HepG2 (cell line): ENCODE data around the gene HSD17B2. TPM values are rescaled to one million over a fixed set of nuclear protein-coding genes. Genes with fewer than 3 reads are reported as not detected.

Experiments
- CTCF ChIP-seq: sonication (generic); formaldehyde crosslinking; IDR thresholded peaks from 2 replicates; pipeline ENCODE4 v1.5.0; 2020; ENCODE audit warnings: mild to moderate bottlenecking, missing genetic modification reagents, moderate library complexity
- DPF2 ChIP-seq: sonication (generic); formaldehyde crosslinking; IDR thresholded peaks from 2 replicates; pipeline ENCODE4 v1.4.0; 2020; ENCODE audit warnings: mild to moderate bottlenecking, low read depth, missing genetic modification reagents, borderline replicate concordance
- ELF4 ChIP-seq: sonication (generic); formaldehyde crosslinking; IDR thresholded peaks from 2 replicates; pipeline ENCODE4 v1.5.0; 2020; ENCODE audit warnings: missing genetic modification reagents, mild to moderate bottlenecking, moderate library complexity, borderline replicate concordance
- FOXA3 ChIP-seq: IDR thresholded peaks from 2 replicates; pipeline ENCODE4 v1.6.1; 2016; ENCODE audit warnings: missing genetic modification reagents, missing compliant biosample characterization
- GATA4 ChIP-seq: sonication (generic); IDR thresholded peaks from 2 replicates; pipeline ENCODE4 v1.6.1; 2016; ENCODE audit warnings: antibody characterized with exemption, low read depth, borderline replicate concordance
- GATAD1 ChIP-seq: IDR thresholded peaks from 2 replicates; pipeline ENCODE4 v1.6.1; 2016; ENCODE audit warnings: missing genetic modification reagents, missing compliant biosample characterization
- HNRNPK ChIP-seq: fragments of 200-400 bp; formaldehyde crosslinking; IDR thresholded peaks from 2 replicates; pipeline ENCODE4 v1.6.1; 2018; ENCODE audit warnings: low read length, low read depth, moderate library complexity, mild to moderate bottlenecking; ENCODE audit not compliant: poor library complexity, severe bottlenecking
- MAFF ChIP-seq: IDR thresholded peaks from 2 replicates; pipeline ENCODE4 v1.6.1; 2011; ENCODE audit warnings: low read depth, low read length, improper control_type of control experiment
- MEF2D ChIP-seq: sonication (generic); formaldehyde crosslinking; IDR thresholded peaks from 2 replicates; pipeline ENCODE4 v1.5.1; 2020; ENCODE audit warnings: mild to moderate bottlenecking, missing genetic modification reagents
- PPARG ChIP-seq: conservative IDR thresholded peaks from 2 replicates; pipeline ENCODE4 v1.6.1; 2016; ENCODE audit warnings: missing biosample characterization, missing genetic modification reagents
- RBFOX2 ChIP-seq: fragments of 200-400 bp; formaldehyde crosslinking; IDR thresholded peaks from 2 replicates; pipeline ENCODE4 v1.6.1; 2017; ENCODE audit warnings: low read depth, mild to moderate bottlenecking, low read length
- SALL2 ChIP-seq: sonication (generic); formaldehyde crosslinking; IDR thresholded peaks from 2 replicates; pipeline ENCODE4 v1.8.1; 2023; ENCODE audit warnings: mild to moderate bottlenecking, missing genetic modification reagents, inconsistent platforms
- THAP7 ChIP-seq: sonication (generic); formaldehyde crosslinking; IDR thresholded peaks from 2 replicates; pipeline ENCODE4 v1.8.1; 2023; ENCODE audit warnings: mild to moderate bottlenecking, missing genetic modification reagents
- ZNF225 ChIP-seq: sonication (generic); formaldehyde crosslinking; IDR thresholded peaks from 2 replicates; pipeline ENCODE4 v1.4.0; 2020; ENCODE audit warnings: mild to moderate bottlenecking, missing genetic modification reagents
- ZNF260 ChIP-seq: sonication (generic); formaldehyde crosslinking; IDR thresholded peaks from 2 replicates; pipeline ENCODE4 v1.4.0; 2020; ENCODE audit warnings: missing genetic modification reagents, low read depth, mild to moderate bottlenecking, borderline replicate concordance
- ZNF318 ChIP-seq: sonication (generic); formaldehyde crosslinking; IDR thresholded peaks from 2 replicates; pipeline ENCODE4 v1.4.0; 2020; ENCODE audit warnings: mild to moderate bottlenecking, missing genetic modification reagents
- ZNF335 ChIP-seq: sonication (generic); formaldehyde crosslinking; IDR thresholded peaks from 2 replicates; pipeline ENCODE4 v1.4.0; 2020; ENCODE audit warnings: missing genetic modification reagents
- ZNF577 ChIP-seq: sonication (generic); formaldehyde crosslinking; IDR thresholded peaks from 2 replicates; pipeline ENCODE4 v1.4.0; 2020; ENCODE audit warnings: mild to moderate bottlenecking, low read depth, missing genetic modification reagents, borderline replicate concordance
- ZNF713 ChIP-seq: sonication (generic); formaldehyde crosslinking; IDR thresholded peaks from 2 replicates; pipeline ENCODE4 v1.4.0; 2020; ENCODE audit warnings: mild to moderate bottlenecking, missing genetic modification reagents
- polyA plus RNA-seq, 8 experiments: library from polyadenylated mRNA; depleted of rRNA in 3 of 8; stranded (reverse) in 7 of 8; unstranded in 1 of 8; fragments of >200 nt; fragmentation: Illumina TruSeq in 4 of 8; extraction: Trizol in 4 of 8; gene quantifications; 2 replicates each; pipeline versions ENCODE4 v1.2.1 to v1.2.3, GENCODE V29; 2011 to 2016; ENCODE audit warnings: low read depth in 4 of 8, missing spikeins in 1 of 8, mixed read lengths in 1 of 8; ENCODE audit not compliant: insufficient read depth in 1 of 8
- total RNA-seq, 5 experiments: library from RNA; depleted of rRNA; stranded (reverse); fragments of >200 nt; fragmentation: Illumina TruSeq; extraction: Trizol; gene quantifications; 2 replicates each; pipeline ENCODE4 v1.2.3, GENCODE V29; 2016; ENCODE audit warnings: low read depth in 1 of 5

Gene HSD17B2
- total and polyA plus RNA-seq, 2 of the 13 experiments (the other 11 are each of a cell fraction or from before 2014, with no cell fraction given), result 26.3 to 69.3 TPM

- TF ChIP-seq RBFOX2, result no peak
- TF ChIP-seq PPARG (CRISPR knock-in tag), result peak; percentile 88
- TF ChIP-seq ELF4 (CRISPR knock-in tag), result no peak
- no peak for TF ChIP-seq ZNF318 (CRISPR knock-in tag)
- TF ChIP-seq ZNF577 (CRISPR knock-in tag), result no peak
- TF ChIP-seq CTCF, result no peak
- TF ChIP-seq FOXA3 (CRISPR knock-in tag), result peak; percentile 93
- no peak for TF ChIP-seq ZNF713
- TF ChIP-seq MEF2D, result 0 out of 2 replicates have a peak, but pooled peaks have one; percentile 21
- TF ChIP-seq ZNF335 (CRISPR knock-in tag), result no peak
- TF ChIP-seq MAFF, result no peak
- TF ChIP-seq ZNF225, result no peak
- TF ChIP-seq ZNF260 (CRISPR knock-in tag), result no peak
- TF ChIP-seq DPF2, result peak; percentile 79
- no peak for TF ChIP-seq HNRNPK
- TF ChIP-seq GATA4, result peak; percentile 98
- no peak for TF ChIP-seq THAP7 (CRISPR knock-in tag)
- TF ChIP-seq SALL2 (CRISPR knock-in tag), result no peak
- no peak for TF ChIP-seq GATAD1 (CRISPR knock-in tag)
Observed at GRCh38 chr16:82055728-82056549, 20.9 kb downstream of the HSD17B2 start (continued).
